MCF 10A (cell line): Measurements from ENCODE around the gene PROB1. TPM values are rescaled to one million over a fixed set of nuclear protein-coding genes. Genes with fewer than 3 reads are reported as not detected.

Experiments
- BruUV-seq: library from RNA; stranded (reverse); fragments of 400-500 nt; replicated peaks from 2 replicates; lab custom pipeline; 2021; lab: Mats Ljungman, UMichigan
- CTCF ChIA-PET: fragments of 300-600 bp; sonication (Branson Sonifier 250); formaldehyde crosslinking; extraction: SDS; loops from one replicate; lab custom pipeline; 2021; ENCODE audit warnings: antibody characterized with exemption, inconsistent platforms; lab: Yijun Ruan, JAX
- POLR2A ChIA-PET: fragments of 300-600, 350-650 bp; sonication (Branson Sonifier 250); formaldehyde crosslinking; extraction: SDS; loops from one replicate; lab custom pipeline; 2020; ENCODE audit warnings: antibody characterized with exemption, inconsistent platforms; lab: Yijun Ruan, JAX
- DNase-seq: peaks from one replicate; pipeline ENCODE4 v3.0.0-alpha.2; 2018; ENCODE audit not compliant: unreplicated experiment
- H3K27ac Mint-ChIP-seq: one replicate; pipeline ENCODE4 v1.8.0; 2022; ENCODE audit warnings: mild to moderate bottlenecking, low read depth, mixed read lengths; ENCODE audit not compliant: unreplicated experiment
- H3K27me3 Mint-ChIP-seq: one replicate; pipeline ENCODE4 v1.8.0; 2022; ENCODE audit warnings: mixed read lengths; ENCODE audit not compliant: insufficient read depth, unreplicated experiment
- H3K36me3 Mint-ChIP-seq: one replicate; pipeline ENCODE4 v1.8.0; 2022; ENCODE audit warnings: mild to moderate bottlenecking, moderate library complexity, mixed read lengths; ENCODE audit not compliant: insufficient read depth, unreplicated experiment
- H3K4me1 Mint-ChIP-seq: one replicate; pipeline ENCODE4 v1.8.0; 2022; ENCODE audit warnings: mixed read lengths; ENCODE audit not compliant: insufficient read depth, unreplicated experiment
- H3K4me3 Mint-ChIP-seq: one replicate; pipeline ENCODE4 v1.8.0; 2022; ENCODE audit warnings: mild to moderate bottlenecking, moderate library complexity, mixed read lengths; ENCODE audit not compliant: unreplicated experiment
- H3K9me3 Mint-ChIP-seq: one replicate; pipeline ENCODE4 v1.8.0; 2022; ENCODE audit warnings: mixed read lengths; ENCODE audit not compliant: unreplicated experiment
- CTCF ChIP-seq: fragments of 200-600 bp; IDR thresholded peaks from one replicate; pipeline ENCODE4 v1.8.0; 2022; ENCODE audit warnings: antibody characterized with exemption, mild to moderate bottlenecking; ENCODE audit not compliant: unreplicated experiment
- intact Hi-C: fragments of 100-400 bp; cut with micrococcal nuclease; formaldehyde crosslinking; loops from 2 replicates; pipeline ENCODE4 v1.14.1; 2022
- total RNA-seq: library from RNA; stranded (reverse); gene quantifications from 2 replicates; pipeline ENCODE4 v1.2.3, GENCODE V29; 2022

Gene PROB1
- total RNA-seq, 1 experiment from 2014 or later = 2.3 TPM

DNA sequence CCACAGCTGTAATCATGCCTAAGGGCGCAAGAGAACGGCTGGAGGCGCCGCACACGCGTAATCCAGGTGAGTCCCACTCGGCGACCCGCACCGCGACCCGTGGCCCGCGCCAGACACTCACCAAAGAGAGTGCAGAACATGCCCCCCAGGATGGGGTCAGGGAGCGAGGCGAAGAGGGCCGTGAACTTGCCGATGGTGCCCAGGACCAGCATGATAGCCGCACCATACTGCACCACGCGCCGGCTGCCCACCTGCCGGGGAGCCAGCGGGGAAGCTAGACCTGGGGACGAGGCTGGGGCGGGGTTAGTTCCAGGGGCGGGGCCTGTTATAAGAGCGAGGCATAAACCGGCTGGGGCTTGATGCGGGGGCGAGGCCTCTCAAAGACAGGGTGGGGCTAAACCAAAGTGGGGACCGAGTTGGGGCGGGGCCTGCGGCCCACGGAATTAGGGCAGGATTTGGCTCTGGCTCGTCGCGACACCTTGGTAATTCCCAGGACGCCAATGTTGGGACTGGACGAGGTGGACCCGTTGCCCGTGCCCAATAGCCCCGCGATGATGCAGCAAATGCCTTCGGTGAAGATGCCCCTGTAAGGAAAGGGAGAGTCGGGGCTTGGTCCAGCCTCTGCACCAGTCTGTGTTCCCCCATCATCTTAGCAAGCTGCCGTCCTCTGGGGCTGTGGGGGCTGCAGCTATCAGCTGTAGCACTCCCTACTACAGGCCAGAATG is 16.6 kb downstream of the PROB1 start:
- DNase-seq = no peak
- Mint-ChIP-seq H3K4me1 (peaks cover 12% of the 10 kb centered on the region), H3K27ac (no peak overlapping the region), H3K36me3 (peaks cover 11% of the 10 kb centered on the region), H3K27me3 (no peaks in the 10 kb centered on the region), H3K4me3 (no peak overlapping the region), H3K9me3 (no peaks in the 10 kb centered on the region)
- ChIA-PET CTCF (interaction anchor here (0.9 kb wide), 1 partner anchor 20 kb away, joined by 3 read pairs; no protein-coding TSS in a partner anchor), POLR2A (interaction anchor here (0.6 to 0.9 kb wide), 2 partner anchors 9 to 37 kb away, joined by 3 read pairs; partner anchors contain the start of gene PAIP2)
- BruUV-seq = no TSS peak
- intact Hi-C loops = no loop called here
- TF ChIP-seq CTCF = no peak

GRCh38 chr5:139377226-139377625 is 17.7 kb downstream of the PROB1 start:
- ChIA-PET CTCF (no interaction called here), POLR2A (interaction anchor here (0.6 to 0.9 kb wide), 2 partner anchors 8 to 33 kb away, joined by 3 to 5 read pairs; no protein-coding TSS in a partner anchor)
- no peak overlapping the region for H3K27ac Mint-ChIP-seq
- H3K4me3 Mint-ChIP-seq = no peak overlapping the region
- peaks cover 19% of the 10 kb centered on the region for H3K36me3 Mint-ChIP-seq
- intact Hi-C loops = no loop called here
- no peaks in the 10 kb centered on the region for H3K9me3 Mint-ChIP-seq
- no peak for TF ChIP-seq CTCF
- BruUV-seq = no TSS peak
- H3K27me3 Mint-ChIP-seq = no peaks in the 10 kb centered on the region
- peaks cover 11% of the 10 kb centered on the region for H3K4me1 Mint-ChIP-seq
- DNase-seq = no peak

GRCh38 chr5:139376364-139376763 is 18.5 kb downstream of the PROB1 start:
- BruUV-seq = no TSS peak
- Mint-ChIP-seq H3K36me3 (peaks cover 22% of the 10 kb centered on the region), H3K27me3 (no peaks in the 10 kb centered on the region), H3K4me3 (no peak overlapping the region), H3K27ac (no peak overlapping the region), H3K4me1 (peaks cover 11% of the 10 kb centered on the region), H3K9me3 (no peaks in the 10 kb centered on the region)
- ChIA-PET CTCF (interaction anchor here (0.7 to 1.5 kb wide), 4 partner anchors 11 to 411 kb away, joined by 3 to 4 read pairs (median 4); no protein-coding TSS in a partner anchor), POLR2A (interaction anchor here (0.6 kb wide), 1 partner anchor 362 kb away, joined by 3 read pairs; no protein-coding TSS in a partner anchor)
- intact Hi-C loops = no loop called here
- DNase-seq = no peak
- no peak for TF ChIP-seq CTCF

DNA sequence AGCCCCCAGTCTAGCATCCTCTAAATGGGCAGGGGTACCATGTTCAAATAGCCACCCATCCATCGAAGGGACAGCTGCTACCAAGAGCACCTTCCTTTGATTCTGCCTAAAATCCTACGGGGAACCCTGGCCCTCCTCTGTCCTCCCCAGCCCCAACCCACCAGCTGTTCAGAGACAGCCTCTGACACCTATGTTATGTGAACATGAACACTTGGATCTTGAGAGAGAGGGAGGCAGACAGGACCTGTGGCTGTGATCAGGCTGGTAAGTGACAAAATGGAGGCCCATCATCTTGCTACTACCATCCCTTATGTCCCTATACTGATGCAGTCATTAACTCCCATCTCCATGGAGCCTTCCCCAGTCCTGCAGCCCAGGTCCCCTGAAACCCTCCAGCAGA is 20.0 kb downstream of the PROB1 start:
- Mint-ChIP-seq H3K9me3 (no peaks in the 10 kb centered on the region), H3K27me3 (no peaks in the 10 kb centered on the region), H3K36me3 (peaks cover 37% of the 10 kb centered on the region), H3K4me1 (peaks cover 11% of the 10 kb centered on the region), H3K4me3 (no peak overlapping the region), H3K27ac (no peak overlapping the region)
- POLR2A ChIA-PET = interaction anchor here (0.5 to 4.1 kb wide), 7 partner anchors 10 to 1425 kb away, joined by 3 to 44 read pairs (median 5); partner anchors contain the start of genes PAIP2 and SPATA24
- no peak for TF ChIP-seq CTCF
- no TSS peak for BruUV-seq
- no peak for DNase-seq
- CTCF ChIA-PET = interaction anchor here (0.6 to 1.7 kb wide), 6 partner anchors 13 to 259 kb away, joined by 3 to 7 read pairs (median 3); no protein-coding TSS in a partner anchor
- intact Hi-C loops = no loop called here
